OCI-LY3 (cell line): ENCODE measurements around the gene HIP1.

ENCODE experiments used
- H2AFZ ChIP-seq: fragments of 200-600, 300-600 bp; shearing (Covaris generic); 2 replicates; pipeline ENCODE4 v1.6.0; 2014; ENCODE audit warnings: antibody characterized with exemption, low read depth, low read length
- H3K27ac ChIP-seq: fragments of 200-600, 300-600 bp; sonication (generic); 2 replicates; pipeline ENCODE4 v1.5.1; 2014; ENCODE audit warnings: mild to moderate bottlenecking, low read length, moderate library complexity, mixed read lengths
- H3K27me3 ChIP-seq: fragments of 200-600, 300-600 bp; sonication (generic); 2 replicates; pipeline ENCODE4 v1.6.1; 2014; ENCODE audit warnings: low read depth, low read length, mixed read lengths
- H3K36me3 ChIP-seq: fragments of 200-600, 300-600 bp; sonication (generic); replicated peaks from 2 replicates; pipeline ENCODE3; 2014; ENCODE audit warnings: low read depth, low read length, mixed read lengths
- H3K4me1 ChIP-seq: fragments of 300-600, 200-600 bp; sonication (generic); 2 replicates; pipeline ENCODE4 v1.6.1; 2014; ENCODE audit warnings: low read length, mixed read lengths
- H3K4me2 ChIP-seq: fragments of 200-600, 300-600 bp; sonication (generic); 2 replicates; pipeline ENCODE4 v1.6.1; 2014; ENCODE audit warnings: low read length, mixed read lengths
- H3K4me3 ChIP-seq: fragments of 300-600, 200-600 bp; sonication (generic); 2 replicates; pipeline ENCODE4 v1.5.1; 2014; ENCODE audit warnings: antibody characterized with exemption, mild to moderate bottlenecking, low read length, moderate library complexity
- H3K79me2 ChIP-seq: fragments of 300-600, 200-600 bp; shearing (Covaris generic); 2 replicates; pipeline ENCODE4 v1.6.1; 2014; ENCODE audit warnings: mild to moderate bottlenecking, low read length, mixed read lengths
- H3K9ac ChIP-seq: fragments of 300-600, 200-600 bp; shearing (Covaris generic); 2 replicates; pipeline ENCODE4 v1.6.0; 2014; ENCODE audit warnings: mild to moderate bottlenecking, low read length, moderate library complexity
- H3K9me3 ChIP-seq: fragments of 200-600, 300-600 bp; shearing (Covaris generic); 2 replicates; pipeline ENCODE4 v1.6.1; 2014; ENCODE audit warnings: low read length, mixed read lengths; ENCODE audit not compliant: insufficient read depth
- H4K20me1 ChIP-seq: fragments of 200-600, 300-600 bp; sonication (generic); 2 replicates; pipeline ENCODE4 v1.6.1; 2016; ENCODE audit warnings: low read length, mixed read lengths; ENCODE audit not compliant: insufficient read depth
- EZH2phosphoT487 ChIP-seq: fragments of 200-600 bp; shearing (Covaris generic); IDR thresholded peaks from 2 replicates; pipeline ENCODE4 v1.6.1; 2018; ENCODE audit warnings: antibody characterized with exemption, mixed run types, low read depth
- TF ChIP-seq, protein P1 (sequence below): fragments of 200-600, 300-600 bp; sonication (generic); IDR thresholded peaks from 2 replicates; pipeline ENCODE4 v1.5.1; 2014; ENCODE audit warnings: antibody characterized with exemption, low read length, low read depth

HIP1 gene

GRCh38 chr7:75567948-75568595, 170.7 kb downstream of the HIP1 start:
- Histone ChIP-seq H3K9ac (no peak overlapping the region), H3K36me3 (no peaks in the 10 kb centered on the region), H2AFZ (no peak overlapping the region), H3K27me3 (no peaks in the 10 kb centered on the region), H3K4me1 (no peaks in the 10 kb centered on the region), H3K4me3 (no peak overlapping the region), H3K27ac (no peak overlapping the region), H4K20me1 (no peaks in the 10 kb centered on the region), H3K9me3 (no peaks in the 10 kb centered on the region), H3K4me2 (no peak overlapping the region), H3K79me2 (no peaks in the 10 kb centered on the region)
- TF ChIP-seq, protein P1, sequence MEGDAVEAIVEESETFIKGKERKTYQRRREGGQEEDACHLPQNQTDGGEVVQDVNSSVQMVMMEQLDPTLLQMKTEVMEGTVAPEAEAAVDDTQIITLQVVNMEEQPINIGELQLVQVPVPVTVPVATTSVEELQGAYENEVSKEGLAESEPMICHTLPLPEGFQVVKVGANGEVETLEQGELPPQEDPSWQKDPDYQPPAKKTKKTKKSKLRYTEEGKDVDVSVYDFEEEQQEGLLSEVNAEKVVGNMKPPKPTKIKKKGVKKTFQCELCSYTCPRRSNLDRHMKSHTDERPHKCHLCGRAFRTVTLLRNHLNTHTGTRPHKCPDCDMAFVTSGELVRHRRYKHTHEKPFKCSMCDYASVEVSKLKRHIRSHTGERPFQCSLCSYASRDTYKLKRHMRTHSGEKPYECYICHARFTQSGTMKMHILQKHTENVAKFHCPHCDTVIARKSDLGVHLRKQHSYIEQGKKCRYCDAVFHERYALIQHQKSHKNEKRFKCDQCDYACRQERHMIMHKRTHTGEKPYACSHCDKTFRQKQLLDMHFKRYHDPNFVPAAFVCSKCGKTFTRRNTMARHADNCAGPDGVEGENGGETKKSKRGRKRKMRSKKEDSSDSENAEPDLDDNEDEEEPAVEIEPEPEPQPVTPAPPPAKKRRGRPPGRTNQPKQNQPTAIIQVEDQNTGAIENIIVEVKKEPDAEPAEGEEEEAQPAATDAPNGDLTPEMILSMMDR, result no peak
- no peak for TF ChIP-seq EZH2phosphoT487

GRCh38 chr7:75565132-75565837, 173.5 kb downstream of the HIP1 start:
- H3K9ac ChIP-seq, result no peak overlapping the region
- no peak overlapping the region for H2AFZ ChIP-seq
- no peak overlapping the region for H3K27ac ChIP-seq
- H3K36me3 ChIP-seq, result peaks cover 5% of the 10 kb centered on the region
- TF ChIP-seq, protein P1, result no peak
- no peak for TF ChIP-seq EZH2phosphoT487
- no peak overlapping the region for H3K4me3 ChIP-seq
- no peaks in the 10 kb centered on the region for H3K4me1 ChIP-seq
- no peaks in the 10 kb centered on the region for H4K20me1 ChIP-seq
- H3K9me3 ChIP-seq, result no peaks in the 10 kb centered on the region
- no peaks in the 10 kb centered on the region for H3K79me2 ChIP-seq
- no peak overlapping the region for H3K4me2 ChIP-seq
- H3K27me3 ChIP-seq, result no peaks in the 10 kb centered on the region

- no peak overlapping the region for H3K4me3 ChIP-seq
- no peaks in the 10 kb centered on the region for H3K27me3 ChIP-seq
- TF ChIP-seq, protein P1, result no peak
- no peak for TF ChIP-seq EZH2phosphoT487
- H3K36me3 ChIP-seq, result peaks cover 5% of the 10 kb centered on the region
- H3K27ac ChIP-seq, result no peak overlapping the region
- no peak overlapping the region for H3K4me2 ChIP-seq
- H3K4me1 ChIP-seq, result no peaks in the 10 kb centered on the region
- H4K20me1 ChIP-seq, result no peaks in the 10 kb centered on the region
- no peak overlapping the region for H2AFZ ChIP-seq
- no peaks in the 10 kb centered on the region for H3K9me3 ChIP-seq
- no peak overlapping the region for H3K9ac ChIP-seq
- H3K79me2 ChIP-seq, result no peaks in the 10 kb centered on the region
These were observed 175.6 kb downstream of the HIP1 start for GRCh38 chr7:75563171-75563570.

DNA sequence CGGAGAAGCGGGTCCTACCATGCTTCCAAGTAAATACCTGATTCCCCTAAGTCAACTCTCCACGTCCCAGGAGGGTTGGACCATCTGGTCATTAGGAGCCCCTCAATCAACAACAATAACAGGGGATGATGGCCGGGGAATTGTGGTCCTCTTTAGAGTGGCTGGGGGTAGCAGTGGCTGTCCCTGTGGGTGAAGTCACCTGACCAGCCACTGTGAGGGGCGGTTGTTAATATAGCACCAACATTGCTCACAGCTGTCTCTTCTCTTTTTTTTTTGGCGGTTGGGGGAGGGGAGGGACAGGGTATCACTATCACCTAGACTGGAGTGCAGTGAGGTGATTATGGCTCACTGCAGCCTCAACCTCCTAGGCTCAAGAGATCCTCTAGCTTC, 178.8 kb downstream of the HIP1 start:
- Histone ChIP-seq H3K27ac (no peak overlapping the region), H4K20me1 (no peaks in the 10 kb centered on the region), H3K4me1 (no peaks in the 10 kb centered on the region), H3K4me2 (no peak overlapping the region), H3K27me3 (no peaks in the 10 kb centered on the region), H3K79me2 (no peaks in the 10 kb centered on the region), H3K9ac (no peak overlapping the region), H3K36me3 (peaks cover 5% of the 10 kb centered on the region), H2AFZ (no peak overlapping the region), H3K9me3 (no peaks in the 10 kb centered on the region), H3K4me3 (no peak overlapping the region)
- TF ChIP-seq, protein P1, result no peak
- TF ChIP-seq EZH2phosphoT487, result no peak
